Activated CD4-positive, alpha-beta T cell treated with anti-CD3 and anti-CD28 coated beads, Interleukin-2, amount 50 U/mL, for 24 hours (primary cell): ENCODE data around the gene POU1F1.
A peak's percentile ranks its signal among the peaks of the same experiment; 100 is the strongest.
"Not testable (repeated sequence)": the region's sequence is repeated elsewhere in the genome, so short reads cannot be mapped to it uniquely, and the experiment has no call there.

Experiments
- DNase-seq, 2 donors: peaks; one replicate each; pipeline ENCODE4 v3.0.0-alpha.2; 2020; ENCODE audit warnings: low read depth in 1 of 2, low spot score in 1 of 2

The POU1F1 gene

GRCh38 chr3:87260270-87260669, 16.1 kb downstream of the POU1F1 start:
- DNase-seq = peak in 1 of 2 donors; percentile 10

- DNase-seq = no peak
These were observed 26.4 kb downstream of the POU1F1 start for GRCh38 chr3:87250009-87250408.

GRCh38 chr3:87248831-87249230, 27.6 kb downstream of the POU1F1 start:
- DNase-seq = no peak

GRCh38 chr3:87248231-87248630, 28.2 kb downstream of the POU1F1 start:
- DNase-seq = not testable (repeated sequence)

GRCh38 chr3:87247430-87247773, 29.0 kb downstream of the POU1F1 start:
- DNase-seq = no peak

- DNase-seq = no peak
These were observed 29.5 kb downstream of the POU1F1 start for GRCh38 chr3:87246662-87247429.

GRCh38 chr3:87236093-87236492, 40.3 kb downstream of the POU1F1 start:
- no peak for DNase-seq

GRCh38 chr3:87233805-87234204, 42.6 kb downstream of the POU1F1 start:
- DNase-seq = no peak

- no peak for DNase-seq
These were observed 47.3 kb downstream of the POU1F1 start for GRCh38 chr3:87229113-87229512.

GRCh38 chr3:87228316-87228715, 48.1 kb downstream of the POU1F1 start:
- DNase-seq = no peak

- no peak for DNase-seq
These were observed 48.6 kb downstream of the POU1F1 start for GRCh38 chr3:87227835-87228144.

- DNase-seq = peak; percentile 84 to 86
These were observed 49.1 kb downstream of the POU1F1 start, which contains the start of gene CHMP2B for GRCh38 chr3:87227104-87227834. TSS of gene CHMP2B (plus strand) at chr3:87227309. CDS start at chr3:87227523, 214 bp downstream.

GRCh38 chr3:87225659-87226058, 50.7 kb downstream of the POU1F1 start:
- no peak for DNase-seq

GRCh38 chr3:87219611-87220010, 56.8 kb downstream of the POU1F1 start:
- no peak for DNase-seq

- DNase-seq = no peak
These were observed 57.8 kb downstream of the POU1F1 start for GRCh38 chr3:87218560-87218959.
